HS-5 (cell line): ENCODE data around the gene PRKCD.

ENCODE experiments used
- DNase-seq: peaks from one replicate; pipeline ENCODE4 v3.0.0-alpha.2; 2012; ENCODE audit warnings: low read depth

PRKCD gene

DNA sequence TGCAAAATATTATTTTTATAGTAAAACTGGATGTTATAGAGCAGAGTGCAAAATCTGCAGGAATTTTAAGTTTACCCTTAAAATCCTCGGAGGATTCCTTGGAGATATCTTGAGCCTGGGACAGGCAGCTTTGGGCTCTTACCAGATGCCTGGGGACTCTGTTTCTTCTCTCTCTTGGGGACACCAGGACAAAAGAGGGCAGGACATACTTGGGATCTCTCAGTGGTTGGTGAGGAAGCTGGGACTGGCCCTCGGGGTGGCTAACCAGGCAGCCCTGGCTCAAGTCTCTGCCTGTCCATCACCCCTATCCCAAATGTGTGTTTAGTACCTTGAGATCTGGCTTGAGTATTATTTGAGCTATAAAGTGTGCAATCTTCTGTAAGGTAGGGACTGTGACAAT lies 56.2 kb downstream of the PRKCD start:
- no peak for DNase-seq

GRCh38 chr3:53218131-53218530 lies 57.1 kb downstream of the PRKCD start:
- no peak for DNase-seq

GRCh38 chr3:53219895-53220483 lies 59.0 kb downstream of the PRKCD start:
- peak; percentile 29 for DNase-seq

- DNase-seq = no peak
These were observed 60.3 kb downstream of the PRKCD start for GRCh38 chr3:53221345-53221744.

DNA sequence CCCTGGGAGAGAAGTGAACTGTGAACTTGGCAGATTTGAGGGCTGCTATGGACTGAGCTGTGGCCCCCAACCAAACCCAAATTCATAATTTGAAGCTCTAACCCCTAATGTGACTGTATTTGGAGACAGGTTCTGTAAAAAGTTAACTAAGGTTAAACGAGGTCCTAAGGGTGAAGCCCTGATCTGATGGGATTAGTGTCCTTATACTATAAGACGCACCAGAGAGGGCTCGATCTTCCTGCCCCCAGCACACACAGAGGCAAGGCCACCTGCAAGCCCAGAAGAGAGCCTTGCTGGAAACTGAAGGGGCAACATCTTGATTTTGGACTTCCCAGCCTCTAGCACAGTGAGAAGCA lies 60.8 kb downstream of the PRKCD start:
- no peak for DNase-seq

DNA sequence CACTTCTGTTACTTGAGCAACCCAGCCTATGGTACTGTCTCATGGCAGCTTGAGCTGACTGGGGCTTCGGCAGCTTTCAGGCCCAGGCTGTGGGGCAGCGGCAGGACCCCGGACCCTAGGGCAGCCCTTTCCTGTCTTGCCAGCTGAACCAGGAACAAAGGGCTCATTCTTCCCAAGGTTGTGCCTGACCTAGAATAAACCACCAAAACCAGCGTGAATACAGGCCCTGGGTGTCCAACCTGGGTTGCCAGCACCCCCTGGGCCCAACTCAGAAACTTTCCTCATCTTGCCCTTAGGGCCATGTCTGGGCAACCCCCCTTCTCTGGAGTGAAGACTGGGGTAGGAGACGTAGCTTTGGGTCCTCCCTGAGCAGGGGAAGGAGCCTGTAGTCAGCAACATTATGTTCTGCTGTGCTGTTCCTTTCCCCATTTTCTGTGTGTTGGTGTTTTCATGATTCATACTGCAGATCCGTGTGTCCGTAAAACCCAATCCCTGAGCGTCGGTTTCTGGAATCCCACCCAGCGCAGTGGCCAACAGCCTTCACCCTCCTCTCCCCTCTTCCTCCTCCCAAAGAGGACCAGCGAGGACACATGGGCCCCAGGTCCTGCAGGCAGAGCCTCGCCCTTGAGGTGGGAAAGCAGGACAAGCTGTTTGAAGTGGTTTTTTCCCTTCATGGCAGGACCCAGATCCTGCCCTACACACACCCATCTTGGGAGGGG lies 61.3 kb downstream of the PRKCD start:
- no peak for DNase-seq

DNA sequence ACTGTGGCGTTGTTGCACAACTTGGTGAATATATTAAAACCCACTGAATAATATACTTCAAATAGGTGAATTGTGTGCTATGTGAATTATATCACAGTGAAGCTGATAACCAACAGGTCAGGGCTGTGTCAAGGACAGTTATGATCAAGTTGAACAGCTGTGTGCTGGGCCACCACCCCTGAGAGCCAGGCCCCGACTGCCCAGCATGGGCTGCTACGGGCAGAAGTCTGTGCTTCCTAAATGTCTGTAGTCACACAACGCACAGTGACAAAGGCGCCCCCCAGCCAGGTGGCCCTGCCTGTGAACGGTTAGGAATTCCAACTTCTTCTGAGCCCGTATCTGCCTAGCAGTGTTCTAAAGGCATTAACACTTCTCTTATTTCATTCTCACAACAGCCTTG lies 62.0 kb downstream of the PRKCD start:
- DNase-seq = no peak

GRCh38 chr3:53223541-53223966 lies 62.5 kb downstream of the PRKCD start:
- no peak for DNase-seq

DNA sequence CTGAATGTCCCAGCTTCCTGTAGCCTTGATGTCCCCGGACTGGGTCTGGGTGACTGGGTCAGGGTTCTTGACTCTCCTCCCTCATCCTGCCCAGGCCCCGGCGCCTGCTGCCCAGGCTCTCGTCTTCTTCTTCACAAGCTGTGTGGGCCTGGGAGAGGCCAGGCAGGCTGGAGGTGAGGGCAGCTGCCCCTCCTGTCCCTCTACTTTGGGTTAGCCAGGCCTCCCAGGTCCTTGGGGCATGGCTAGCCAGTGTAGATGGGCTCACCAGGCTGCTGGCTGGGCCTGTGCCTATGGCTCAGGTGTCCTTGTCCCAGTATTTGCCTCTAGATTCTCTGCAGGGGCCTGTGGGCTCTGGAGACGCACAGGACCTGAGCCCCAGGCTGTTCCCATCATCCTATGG lies 63.0 kb downstream of the PRKCD start:
- no peak for DNase-seq

- DNase-seq = no peak
These were observed 63.5 kb downstream of the PRKCD start for GRCh38 chr3:53224536-53224935.

GRCh38 chr3:53225181-53225580 lies 64.2 kb downstream of the PRKCD start:
- DNase-seq = no peak

GRCh38 chr3:53225651-53226050 lies 64.6 kb downstream of the PRKCD start:
- DNase-seq = no peak

DNA sequence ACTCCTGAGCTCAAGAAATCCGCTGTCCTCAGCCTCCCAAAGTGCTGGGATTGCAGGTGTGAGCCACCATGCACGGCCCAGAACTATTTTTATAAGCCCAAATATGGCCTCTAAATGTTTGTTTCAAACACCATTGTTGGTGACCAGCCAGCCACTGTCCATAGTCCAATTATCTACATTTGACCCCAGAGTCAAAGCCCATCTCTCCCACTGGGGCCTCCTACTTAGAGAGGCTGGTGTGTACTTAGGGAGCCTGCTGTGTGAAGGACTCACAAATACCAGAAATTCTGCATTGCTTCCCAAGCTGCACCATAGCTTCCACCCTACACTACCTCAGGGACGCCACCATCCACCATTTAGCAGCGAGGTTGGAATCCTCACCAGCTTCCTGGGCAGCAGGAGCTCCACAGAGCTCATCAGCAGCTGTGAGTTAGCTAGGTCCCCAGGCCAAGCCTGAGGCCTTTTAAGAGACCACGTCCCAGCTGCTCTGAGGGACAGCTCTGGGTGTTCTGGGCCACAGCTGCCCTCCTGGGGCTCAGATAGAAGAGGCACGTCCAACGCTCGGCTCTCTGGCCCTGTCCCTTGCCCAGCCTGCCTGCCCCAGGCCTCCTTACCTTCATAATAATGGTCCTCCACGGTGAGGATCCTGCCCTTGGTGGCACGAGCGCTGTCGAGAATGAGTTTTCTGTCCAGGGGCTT lies 65.3 kb downstream of the PRKCD start:
- no peak for DNase-seq

DNA sequence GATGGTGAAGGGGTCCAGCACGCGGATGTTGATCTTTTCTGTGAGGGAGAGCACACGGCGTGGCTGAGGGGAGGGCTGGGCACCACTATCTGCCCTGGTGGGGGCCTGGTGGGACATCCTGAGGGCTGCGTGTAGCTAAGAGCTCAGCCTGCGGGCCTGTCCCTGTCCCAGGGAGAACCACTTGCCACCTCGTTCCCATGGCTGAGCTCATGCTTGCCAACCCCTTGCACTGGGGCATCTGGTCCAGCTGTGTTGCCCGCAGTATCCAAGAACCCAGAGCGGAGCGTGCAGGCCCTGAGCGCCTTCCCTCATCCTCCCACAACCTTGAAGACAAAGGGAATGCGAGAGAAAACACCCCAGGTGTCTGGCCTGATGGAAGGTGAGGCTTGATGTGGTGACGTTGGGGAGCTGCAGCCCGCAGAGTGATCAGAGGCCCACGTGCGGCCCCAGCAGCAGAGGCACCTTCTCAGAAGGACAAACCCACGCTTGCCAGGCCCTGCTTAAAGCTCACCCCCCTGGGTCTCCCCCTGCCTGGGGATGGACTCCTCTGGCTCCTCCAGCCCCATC lies 65.9 kb downstream of the PRKCD start:
- DNase-seq = no peak

DNA sequence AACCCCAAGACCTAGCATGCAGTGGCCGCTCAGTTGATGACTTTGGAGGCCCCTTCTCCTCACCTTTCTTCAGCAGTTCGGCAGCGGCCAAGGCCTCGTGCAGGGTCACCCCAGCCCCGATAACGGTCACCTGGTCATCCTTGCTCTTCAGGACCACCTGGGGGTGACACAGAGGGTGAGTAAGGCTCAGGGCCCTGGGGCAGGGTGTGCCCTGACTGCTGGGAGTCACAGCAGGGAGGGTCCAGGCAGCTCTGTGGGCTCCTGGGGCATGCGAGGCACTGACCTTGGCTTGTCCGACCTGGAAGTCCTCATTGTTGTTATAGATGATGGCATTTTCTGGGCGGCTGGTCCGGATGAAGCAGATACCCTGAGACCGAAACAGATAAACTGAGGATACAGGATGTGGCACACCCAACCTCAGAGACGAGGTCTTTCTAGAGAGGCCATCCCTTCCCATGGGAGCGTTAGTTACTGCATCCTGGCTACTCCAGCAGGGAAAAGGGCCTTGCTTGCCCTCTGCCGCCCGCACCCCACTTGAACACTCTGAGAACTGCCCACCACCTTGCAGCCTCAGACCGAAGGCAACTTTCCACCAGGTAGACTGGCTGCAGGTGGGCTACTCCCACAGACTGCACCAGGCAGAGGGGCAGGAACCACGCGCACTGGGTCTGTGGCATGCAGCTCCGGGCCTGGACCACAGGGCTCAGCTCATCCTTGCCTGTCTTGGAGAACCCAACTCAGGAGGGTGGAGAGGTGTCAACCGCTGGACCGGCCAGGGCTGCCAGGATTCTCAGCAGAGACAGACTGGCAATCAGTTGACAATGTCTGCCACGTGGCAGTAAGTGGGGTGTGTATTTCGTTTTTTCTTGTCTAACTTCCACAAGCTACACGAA lies 67.2 kb downstream of the PRKCD start:
- no peak for DNase-seq

GRCh38 chr3:53229171-53229570 lies 68.2 kb downstream of the PRKCD start:
- DNase-seq = no peak

DNA sequence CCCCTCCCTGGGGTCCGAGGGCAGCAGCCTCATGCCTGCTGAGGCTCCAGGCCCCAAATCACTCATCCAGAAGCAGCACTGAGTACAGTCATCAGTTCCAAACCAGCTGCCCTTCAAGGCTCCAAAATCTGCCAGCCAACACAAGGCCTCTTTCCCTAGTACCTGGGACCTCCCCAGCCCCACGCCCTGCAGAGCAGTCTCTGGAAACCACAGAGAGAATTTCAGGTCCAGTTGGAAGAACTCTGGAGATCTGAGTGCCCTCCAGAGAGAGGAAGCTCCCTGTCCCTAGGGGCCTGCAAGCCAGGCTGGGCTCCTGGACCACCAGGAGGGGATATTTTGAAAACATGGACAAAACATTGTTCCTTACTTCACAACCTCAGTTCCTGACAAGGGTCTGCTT lies 68.6 kb downstream of the PRKCD start:
- no peak for DNase-seq

- DNase-seq = no peak
These were observed 69.1 kb downstream of the PRKCD start for GRCh38 chr3:53230041-53230621.

DNA sequence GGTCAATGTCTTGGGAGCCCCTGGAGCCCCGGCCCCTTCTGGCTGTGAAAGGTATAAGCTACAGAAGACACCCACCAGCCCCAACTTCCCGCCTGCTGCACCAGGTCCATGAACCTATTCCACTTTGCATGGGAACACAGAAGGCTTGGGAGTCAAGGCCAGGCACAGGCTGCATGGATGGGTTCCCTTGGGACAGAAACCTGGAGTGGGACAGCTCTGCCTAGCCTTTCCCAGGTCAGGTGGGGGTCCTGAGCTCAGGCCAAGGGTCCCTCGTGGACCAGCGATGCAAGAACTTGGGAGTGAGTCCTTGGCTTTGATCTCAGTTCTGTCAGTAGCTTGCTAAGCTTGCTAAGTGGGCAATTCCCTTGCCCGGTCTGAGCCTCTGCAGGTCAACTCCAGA lies 69.8 kb downstream of the PRKCD start:
- DNase-seq = no peak

DNA sequence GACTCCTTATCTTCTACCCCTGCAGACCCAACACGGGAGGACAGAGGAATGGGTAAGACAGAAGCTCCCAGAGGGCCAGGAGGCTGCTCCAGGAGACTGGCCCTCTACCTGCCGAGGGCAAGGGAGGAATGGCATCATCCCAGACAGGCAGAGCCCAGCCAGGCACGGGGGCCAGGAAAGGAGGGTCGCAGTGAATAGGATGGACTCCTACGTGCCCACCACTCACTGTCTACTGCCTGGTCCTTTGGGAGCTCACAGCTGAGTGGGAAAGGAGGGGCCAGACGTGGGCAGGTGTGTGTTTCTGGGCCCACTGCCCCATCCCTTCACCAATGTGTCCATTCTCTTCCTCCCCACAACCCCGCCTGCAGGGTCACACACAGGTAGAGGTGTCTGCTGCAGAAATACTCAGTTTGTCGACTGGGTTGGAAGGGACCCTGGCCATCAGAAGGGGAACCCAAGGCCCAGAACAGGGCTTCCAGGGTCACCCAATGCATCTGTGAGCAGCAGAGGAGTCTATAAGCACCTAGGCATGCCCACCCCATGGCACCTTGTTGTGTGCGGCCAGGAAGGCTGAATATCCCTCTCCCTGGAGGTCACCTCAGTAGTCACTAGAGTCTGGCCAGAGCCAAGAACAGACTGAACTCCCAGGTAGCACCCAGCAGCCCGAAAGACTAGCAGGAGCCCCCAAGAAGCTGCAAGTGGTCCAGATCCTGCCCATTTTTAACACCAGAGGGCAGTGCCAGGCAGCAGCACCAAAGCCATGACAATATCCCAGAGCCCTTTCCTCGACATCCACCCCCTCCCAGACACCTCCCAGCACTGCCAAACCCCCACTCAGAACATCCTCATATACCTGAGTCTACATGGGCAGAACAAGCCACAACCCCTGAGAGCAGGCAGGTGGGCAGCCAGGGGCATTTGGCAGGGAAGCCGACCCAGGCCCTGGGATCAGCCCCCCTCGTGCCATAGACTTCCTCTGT lies 70.8 kb downstream of the PRKCD start:
- DNase-seq = no peak
